ENCODE data around the gene KLLN.
"Not testable (repeated sequence)": the region's sequence is repeated elsewhere in the genome, so short reads cannot be mapped to it uniquely, and the experiment has no call there.

Gene KLLN

GRCh38 chr10:87849001-87849400 is 14.3 kb downstream of the KLLN start:
- Histone ChIP-seq H3K23ac (ENCODE audit: low read length in 2 of 2) (no peak overlapping the region), H4K91ac (ENCODE audit: low read length) (no peak overlapping the region)

GRCh38 chr10:87847550-87847949 is 15.8 kb downstream of the KLLN start:
- Histone ChIP-seq H3K23ac (ENCODE audit: low read length in 2 of 2) (no peak overlapping the region), H2AK5ac (ENCODE audit: low read length, severe bottlenecking) (no peak overlapping the region), H3K4me3 (ENCODE audit: insufficient read depth in 1 of 2, low read depth in 1 of 2, low read length in 2 of 2) (no peak overlapping the region), H3K36me3 (ENCODE audit: control insufficient read depth in 1 of 2, insufficient read depth in 2 of 2, low read depth in 1 of 2, low read length in 2 of 2) (no peaks in the 10 kb centered on the region), H3K4ac (ENCODE audit: low read depth in 1 of 2, low read length in 2 of 2) (no peak overlapping the region), H3K14ac (ENCODE audit: low read length in 2 of 2) (no peak overlapping the region), H3K18ac (ENCODE audit: low read depth in 1 of 2, low read length in 2 of 2) (no peak overlapping the region), H2BK15ac (ENCODE audit: low read depth, poor library complexity, severe bottlenecking) (no peak overlapping the region), H3K9ac (ENCODE audit: low read length) (no peak overlapping the region), H2BK120ac (ENCODE audit: low read depth, low read length) (no peak overlapping the region), H2BK12ac (ENCODE audit: low read length in 2 of 2) (no peak overlapping the region), H4K91ac (ENCODE audit: low read length) (no peak overlapping the region), H2BK5ac (ENCODE audit: low read depth, low read length, poor library complexity, severe bottlenecking) (no peak overlapping the region), H4K8ac (ENCODE audit: low read length) (no peak overlapping the region), H3K27ac (ENCODE audit: low read length, poor library complexity, severe bottlenecking) (no peak overlapping the region), H3K4me2 (ENCODE audit: low read length, poor library complexity, severe bottlenecking) (no peak overlapping the region), H2AFZ (ENCODE audit: low read depth, low read length) (no peak overlapping the region), H3K27me3 (ENCODE audit: control insufficient read depth in 1 of 2, insufficient read depth in 1 of 2, low read length in 2 of 2) (no peaks in the 10 kb centered on the region), H3K79me1 (replicated peaks; ENCODE audit: low read length, poor library complexity, severe bottlenecking) (peaks cover 2% of the 10 kb centered on the region), H3K9me3 (ENCODE audit: control insufficient read depth, low read length) (no peaks in the 10 kb centered on the region), H3K4me1 (ENCODE audit: control insufficient read depth, insufficient read depth, low read depth, low read length) (peaks cover under 1% of the 10 kb centered on the region)
- DNase-seq: no peak

More at GRCh38 chr10:87849001-87849400, 14.3 kb downstream of the KLLN start:
- no peak overlapping the region for H3K14ac ChIP-seq (ENCODE audit: low read length in 2 of 2)
- H2AFZ ChIP-seq (ENCODE audit: low read depth, low read length): no peak overlapping the region
- no peaks in the 10 kb centered on the region for H3K27me3 ChIP-seq (ENCODE audit: control insufficient read depth in 1 of 2, insufficient read depth in 1 of 2, low read length in 2 of 2)
- no peak for DNase-seq
- H2BK15ac ChIP-seq (ENCODE audit: low read depth, poor library complexity, severe bottlenecking): no peak overlapping the region
- peaks cover 2% of the 10 kb centered on the region for H3K79me1 ChIP-seq (replicated peaks; ENCODE audit: low read length, poor library complexity, severe bottlenecking)
- H2BK12ac ChIP-seq (ENCODE audit: low read length in 2 of 2): no peak overlapping the region
- no peaks in the 10 kb centered on the region for H3K36me3 ChIP-seq (ENCODE audit: control insufficient read depth in 1 of 2, insufficient read depth in 2 of 2, low read depth in 1 of 2, low read length in 2 of 2)
- no peak overlapping the region for H3K18ac ChIP-seq (ENCODE audit: low read depth in 1 of 2, low read length in 2 of 2)
- H2BK5ac ChIP-seq (ENCODE audit: low read depth, low read length, poor library complexity, severe bottlenecking): no peak overlapping the region
- H3K4me3 ChIP-seq (ENCODE audit: insufficient read depth in 1 of 2, low read depth in 1 of 2, low read length in 2 of 2): no peak overlapping the region
- H3K27ac ChIP-seq (ENCODE audit: low read length, poor library complexity, severe bottlenecking): no peak overlapping the region
- no peak overlapping the region for H4K8ac ChIP-seq (ENCODE audit: low read length)
- no peak overlapping the region for H3K9ac ChIP-seq (ENCODE audit: low read length)
- H3K4ac ChIP-seq (ENCODE audit: low read depth in 1 of 2, low read length in 2 of 2): no peak overlapping the region
- H2AK5ac ChIP-seq (ENCODE audit: low read length, severe bottlenecking): no peak overlapping the region
- H3K4me1 ChIP-seq (ENCODE audit: control insufficient read depth, insufficient read depth, low read depth, low read length): no peaks in the 10 kb centered on the region
- no peaks in the 10 kb centered on the region for H3K9me3 ChIP-seq (ENCODE audit: control insufficient read depth, low read length)
- H2BK120ac ChIP-seq (ENCODE audit: low read depth, low read length): no peak overlapping the region
- no peak overlapping the region for H3K4me2 ChIP-seq (ENCODE audit: low read length, poor library complexity, severe bottlenecking)

GRCh38 chr10:87846711-87847110 is 16.6 kb downstream of the KLLN start:
- H3K14ac ChIP-seq (ENCODE audit: low read length in 2 of 2); H2AFZ ChIP-seq (ENCODE audit: low read depth, low read length); H3K4me2 ChIP-seq (ENCODE audit: low read length, poor library complexity, severe bottlenecking); H2BK120ac ChIP-seq (ENCODE audit: low read depth, low read length); H2BK5ac ChIP-seq (ENCODE audit: low read depth, low read length, poor library complexity, severe bottlenecking); H3K4me1 ChIP-seq (ENCODE audit: control insufficient read depth, insufficient read depth, low read depth, low read length); H3K9me3 ChIP-seq (ENCODE audit: control insufficient read depth, low read length); H4K91ac ChIP-seq (ENCODE audit: low read length); DNase-seq; H3K27me3 ChIP-seq (ENCODE audit: control insufficient read depth in 1 of 2, insufficient read depth in 1 of 2, low read length in 2 of 2); H3K23ac ChIP-seq (ENCODE audit: low read length in 2 of 2); H3K27ac ChIP-seq (ENCODE audit: low read length, poor library complexity, severe bottlenecking); H2BK12ac ChIP-seq (ENCODE audit: low read length in 2 of 2); H3K18ac ChIP-seq (ENCODE audit: low read depth in 1 of 2, low read length in 2 of 2); H3K79me1 ChIP-seq (replicated peaks; ENCODE audit: low read length, poor library complexity, severe bottlenecking); H4K8ac ChIP-seq (ENCODE audit: low read length); H3K9ac ChIP-seq (ENCODE audit: low read length); H2AK5ac ChIP-seq (ENCODE audit: low read length, severe bottlenecking); H3K4me3 ChIP-seq (ENCODE audit: insufficient read depth in 1 of 2, low read depth in 1 of 2, low read length in 2 of 2); H2BK15ac ChIP-seq (ENCODE audit: low read depth, poor library complexity, severe bottlenecking); H3K36me3 ChIP-seq (ENCODE audit: control insufficient read depth in 1 of 2, insufficient read depth in 2 of 2, low read depth in 1 of 2, low read length in 2 of 2); H3K4ac ChIP-seq (ENCODE audit: low read depth in 1 of 2, low read length in 2 of 2): not testable (repeated sequence)
- 99% methylated on average over 8 of the region's 8 CpGs for WGBS

GRCh38 chr10:87846023-87846422 is 17.3 kb downstream of the KLLN start:
- Histone ChIP-seq H2AK5ac (ENCODE audit: low read length, severe bottlenecking) (no peak overlapping the region), H3K36me3 (ENCODE audit: control insufficient read depth in 1 of 2, insufficient read depth in 2 of 2, low read depth in 1 of 2, low read length in 2 of 2) (no peaks in the 10 kb centered on the region), H3K18ac (ENCODE audit: low read depth in 1 of 2, low read length in 2 of 2) (no peak overlapping the region), H3K14ac (ENCODE audit: low read length in 2 of 2) (no peak overlapping the region), H3K4ac (ENCODE audit: low read depth in 1 of 2, low read length in 2 of 2) (no peak overlapping the region), H4K91ac (ENCODE audit: low read length) (peak overlapping the region; percentile 2), H3K27me3 (ENCODE audit: control insufficient read depth in 1 of 2, insufficient read depth in 1 of 2, low read length in 2 of 2) (no peaks in the 10 kb centered on the region), H3K27ac (ENCODE audit: low read length, poor library complexity, severe bottlenecking) (no peak overlapping the region), H3K4me1 (ENCODE audit: control insufficient read depth, insufficient read depth, low read depth, low read length) (peaks cover 3% of the 10 kb centered on the region), H3K4me2 (ENCODE audit: low read length, poor library complexity, severe bottlenecking) (no peak overlapping the region), H3K9me3 (ENCODE audit: control insufficient read depth, low read length) (no peaks in the 10 kb centered on the region), H2BK15ac (ENCODE audit: low read depth, poor library complexity, severe bottlenecking) (no peak overlapping the region), H3K79me1 (replicated peaks; ENCODE audit: low read length, poor library complexity, severe bottlenecking) (peaks cover 2% of the 10 kb centered on the region), H3K4me3 (ENCODE audit: insufficient read depth in 1 of 2, low read depth in 1 of 2, low read length in 2 of 2) (no peak overlapping the region), H3K23ac (ENCODE audit: low read length in 2 of 2) (no peak overlapping the region), H3K9ac (ENCODE audit: low read length) (no peak overlapping the region), H2AFZ (ENCODE audit: low read depth, low read length) (no peak overlapping the region), H4K8ac (ENCODE audit: low read length) (peak overlapping the region; percentile 9), H2BK12ac (ENCODE audit: low read length in 2 of 2) (no peak overlapping the region), H2BK120ac (ENCODE audit: low read depth, low read length) (no peak overlapping the region), H2BK5ac (ENCODE audit: low read depth, low read length, poor library complexity, severe bottlenecking) (no peak overlapping the region)
- 55% methylated on average over 7 of the region's 7 CpGs for WGBS
- peak; percentile 93 for DNase-seq

All from mesenchymal stem cell (in vitro differentiated cells and primary cell).